ENCODE results near the gene TSHZ3. TPM values are rescaled to one million over a fixed set of nuclear protein-coding genes. Genes with fewer than 3 reads are reported as not detected.

Gene TSHZ3
- total RNA-seq (2022; extraction: Qiagen RNA extraction): 2.4 to 3.4 TPM (median 2.8 TPM) in 5 replicates

GRCh38 chr19:31349160-31349881, at the start of gene TSHZ3:
TSS of gene TSHZ3 (minus strand) at chr19:31349436. CDS start at chr19:31349219, 217 bp downstream.

Measured in A549 treated with Mapracorat at 1 μM for 4 hours (cell line).